Hepatocyte (in vitro differentiated cells): ENCODE measurements around the gene ANAPC16. TPM values are rescaled to one million over a fixed set of nuclear protein-coding genes. Genes with fewer than 3 reads are reported as not detected.

Experiments
- DNase-seq: peaks from one replicate; pipeline ENCODE4 v3.0.0-alpha.2; 2016; ENCODE audit warnings: low spot score
- H2AFZ ChIP-seq: fragments of 200-600 bp; sonication (generic); 2 replicates; pipeline ENCODE4 v1.6.0; 2016; ENCODE audit warnings: antibody characterized with exemption, mild to moderate bottlenecking
- H3K27ac ChIP-seq: fragments of 200-600 bp; sonication (generic); 2 replicates; pipeline ENCODE4 v1.5.1; 2016; ENCODE audit warnings: mild to moderate bottlenecking
- H3K27me3 ChIP-seq: fragments of 200-600 bp; sonication (generic); 2 replicates; pipeline ENCODE4 v1.6.1; 2016
- H3K36me3 ChIP-seq: fragments of 200-600 bp; sonication (generic); replicated peaks from 2 replicates; pipeline ENCODE4 v1.5.1; 2016; ENCODE audit warnings: low read depth; ENCODE audit not compliant: insufficient read depth
- H3K4me1 ChIP-seq: fragments of 200-600 bp; sonication (generic); 2 replicates; pipeline ENCODE4 v1.5.1; 2016; ENCODE audit warnings: mild to moderate bottlenecking, moderate library complexity; ENCODE audit not compliant: insufficient read depth
- H3K4me2 ChIP-seq: fragments of 200-600 bp; sonication (generic); 2 replicates; pipeline ENCODE4 v1.6.0; 2016
- H3K4me3 ChIP-seq: fragments of 200-600 bp; sonication (generic); 2 replicates; pipeline ENCODE4 v1.5.1; 2016; ENCODE audit warnings: mild to moderate bottlenecking
- H3K79me2 ChIP-seq: fragments of 200-600 bp; sonication (generic); 2 replicates; pipeline ENCODE4 v1.6.0; 2017; ENCODE audit warnings: mild to moderate bottlenecking
- H3K9me2 ChIP-seq: fragments of 200-600 bp; sonication (generic); replicated peaks from 2 replicates; pipeline ENCODE4 v1.6.0; 2017; ENCODE audit warnings: mild to moderate bottlenecking; ENCODE audit not compliant: insufficient read depth
- H3K9me3 ChIP-seq: fragments of 200-600 bp; sonication (generic); 2 replicates; pipeline ENCODE4 v1.5.1; 2016; ENCODE audit warnings: low read depth, mild to moderate bottlenecking
- H4K20me1 ChIP-seq: fragments of 200-600 bp; sonication (generic); 2 replicates; pipeline ENCODE4 v1.6.0; 2016; ENCODE audit warnings: mild to moderate bottlenecking; ENCODE audit not compliant: insufficient read depth, poor library complexity, severe bottlenecking
- EZH2 ChIP-seq: fragments of 200-600 bp; sonication (generic); IDR thresholded peaks from 2 replicates; pipeline ENCODE4 v1.6.1; 2016; ENCODE audit warnings: antibody characterized with exemption, mild to moderate bottlenecking, borderline replicate concordance
- EZH2phosphoT487 ChIP-seq: fragments of 200-600 bp; sonication (generic); IDR thresholded peaks from one replicate; pipeline ENCODE4 v1.6.1; 2018; ENCODE audit warnings: antibody characterized with exemption, mild to moderate bottlenecking, low read depth, moderate library complexity; ENCODE audit not compliant: unreplicated experiment, severe bottlenecking
- WGBS: methylation state at CpG from one replicate; pipeline ENCODE4 v1.1.6; 2016; ENCODE audit warnings: low lambda C conversion rate; ENCODE audit errors: missing lambda C conversion rate; 5-methylcytosine and 5-hydroxymethylcytosine counted together
- polyA plus RNA-seq: library from polyadenylated mRNA; unstranded; fragments of >200 nt; fragmentation: Nextera tagmentation; extraction: Ambion mirVana; gene quantifications from 2 replicates; pipeline ENCODE4 v1.2.1, GENCODE V29; 2016
- total RNA-seq: library from RNA; depleted of rRNA; stranded (reverse); fragments of >200 nt; gene quantifications from 2 replicates; pipeline ENCODE4 v1.2.3, GENCODE V29; 2014
- TF ChIP-seq, protein P1 (sequence below): fragments of 200-600 bp; sonication (generic); IDR thresholded peaks from 2 replicates; pipeline ENCODE4 v1.5.1; 2016; ENCODE audit warnings: antibody characterized with exemption, mild to moderate bottlenecking; ENCODE audit not compliant: poor library complexity

Gene ANAPC16
- total and polyA plus RNA-seq, 2 experiments from 2014 or later = 109 to 118 TPM

DNA sequence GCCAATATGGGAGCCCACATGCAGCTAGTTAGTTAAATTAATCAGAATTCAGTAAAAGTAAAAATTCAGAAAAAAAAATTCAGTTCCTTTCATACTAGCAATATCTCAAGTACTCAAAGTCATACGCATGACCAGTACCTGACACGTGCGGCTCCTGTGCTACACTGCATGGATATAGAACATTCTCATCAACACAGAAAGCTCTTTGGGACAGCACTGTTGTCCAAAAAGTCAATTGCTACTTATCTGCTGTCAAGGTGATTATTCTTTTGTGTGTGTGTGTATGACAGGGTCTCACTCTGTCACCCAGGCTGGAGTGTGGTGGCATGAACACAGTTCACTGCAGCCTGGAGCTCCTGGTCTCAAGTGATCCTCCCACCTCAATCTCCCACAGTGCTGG lies 14.9 kb upstream of the ANAPC16 start:
- H3K4me3 ChIP-seq = no peak overlapping the region
- H3K27ac ChIP-seq = no peak overlapping the region
- H3K36me3 ChIP-seq = no peaks in the 10 kb centered on the region
- no peaks in the 10 kb centered on the region for H3K27me3 ChIP-seq
- no peaks in the 10 kb centered on the region for H3K9me3 ChIP-seq
- WGBS = 98% methylated on average over 3 of the region's 3 CpGs
- H4K20me1 ChIP-seq = no peaks in the 10 kb centered on the region
- H3K9me2 ChIP-seq = no peaks in the 10 kb centered on the region
- no peaks in the 10 kb centered on the region for H3K79me2 ChIP-seq
- no peaks in the 10 kb centered on the region for H3K4me1 ChIP-seq
- DNase-seq = no peak
- H2AFZ ChIP-seq = no peak overlapping the region
- H3K4me2 ChIP-seq = no peak overlapping the region
- TF ChIP-seq, protein P1, sequence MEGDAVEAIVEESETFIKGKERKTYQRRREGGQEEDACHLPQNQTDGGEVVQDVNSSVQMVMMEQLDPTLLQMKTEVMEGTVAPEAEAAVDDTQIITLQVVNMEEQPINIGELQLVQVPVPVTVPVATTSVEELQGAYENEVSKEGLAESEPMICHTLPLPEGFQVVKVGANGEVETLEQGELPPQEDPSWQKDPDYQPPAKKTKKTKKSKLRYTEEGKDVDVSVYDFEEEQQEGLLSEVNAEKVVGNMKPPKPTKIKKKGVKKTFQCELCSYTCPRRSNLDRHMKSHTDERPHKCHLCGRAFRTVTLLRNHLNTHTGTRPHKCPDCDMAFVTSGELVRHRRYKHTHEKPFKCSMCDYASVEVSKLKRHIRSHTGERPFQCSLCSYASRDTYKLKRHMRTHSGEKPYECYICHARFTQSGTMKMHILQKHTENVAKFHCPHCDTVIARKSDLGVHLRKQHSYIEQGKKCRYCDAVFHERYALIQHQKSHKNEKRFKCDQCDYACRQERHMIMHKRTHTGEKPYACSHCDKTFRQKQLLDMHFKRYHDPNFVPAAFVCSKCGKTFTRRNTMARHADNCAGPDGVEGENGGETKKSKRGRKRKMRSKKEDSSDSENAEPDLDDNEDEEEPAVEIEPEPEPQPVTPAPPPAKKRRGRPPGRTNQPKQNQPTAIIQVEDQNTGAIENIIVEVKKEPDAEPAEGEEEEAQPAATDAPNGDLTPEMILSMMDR = no peak
- no peak for TF ChIP-seq EZH2
- TF ChIP-seq EZH2phosphoT487 = no peak

- Histone ChIP-seq H3K4me1 (no peaks in the 10 kb centered on the region), H4K20me1 (no peaks in the 10 kb centered on the region), H2AFZ (no peak overlapping the region), H3K79me2 (no peaks in the 10 kb centered on the region), H3K27me3 (no peaks in the 10 kb centered on the region), H3K4me2 (no peak overlapping the region), H3K4me3 (no peak overlapping the region), H3K9me2 (no peaks in the 10 kb centered on the region), H3K9me3 (no peaks in the 10 kb centered on the region), H3K36me3 (no peaks in the 10 kb centered on the region), H3K27ac (no peak overlapping the region)
- WGBS = 96% methylated on average over 5 of the region's 5 CpGs
- TF ChIP-seq, protein P1 = no peak
- TF ChIP-seq EZH2 (no peak), EZH2phosphoT487 (no peak)
- DNase-seq = no peak
Measured at GRCh38 chr10:72201293-72201692, 14.5 kb upstream of the ANAPC16 start.

GRCh38 chr10:72204296-72204695 lies 11.5 kb upstream of the ANAPC16 start:
- Histone ChIP-seq H4K20me1 (no peaks in the 10 kb centered on the region), H2AFZ (no peak overlapping the region), H3K36me3 (no peaks in the 10 kb centered on the region), H3K9me3 (no peaks in the 10 kb centered on the region), H3K4me3 (no peak overlapping the region), H3K79me2 (no peaks in the 10 kb centered on the region), H3K4me1 (no peaks in the 10 kb centered on the region), H3K4me2 (no peak overlapping the region), H3K27ac (no peak overlapping the region), H3K9me2 (no peaks in the 10 kb centered on the region), H3K27me3 (no peaks in the 10 kb centered on the region)
- TF ChIP-seq EZH2phosphoT487 = no peak
- TF ChIP-seq, protein P1 = no peak
- no peak for TF ChIP-seq EZH2
- 83% methylated on average over 9 of the region's 9 CpGs for WGBS
- DNase-seq = no peak

GRCh38 chr10:72204724-72205123 lies 11.1 kb upstream of the ANAPC16 start:
- WGBS = 84% methylated on average over 1 of the region's 1 CpG
- TF ChIP-seq, protein P1 = no peak

More at GRCh38 chr10:72204724-72205123, 11.1 kb upstream of the ANAPC16 start:
- no peaks in the 10 kb centered on the region for H3K4me1 ChIP-seq
- H3K27ac ChIP-seq = no peak overlapping the region
- no peak overlapping the region for H3K4me2 ChIP-seq
- no peaks in the 10 kb centered on the region for H3K9me2 ChIP-seq
- no peak for DNase-seq
- H3K27me3 ChIP-seq = no peaks in the 10 kb centered on the region
- H3K9me3 ChIP-seq = no peaks in the 10 kb centered on the region
- no peaks in the 10 kb centered on the region for H3K79me2 ChIP-seq
- H3K36me3 ChIP-seq = no peaks in the 10 kb centered on the region
- H3K4me3 ChIP-seq = no peak overlapping the region
- no peak overlapping the region for H2AFZ ChIP-seq
- no peaks in the 10 kb centered on the region for H4K20me1 ChIP-seq
